H7 (cell line): ENCODE data around the gene GRB2. TPM values are rescaled to one million over a fixed set of nuclear protein-coding genes. Genes with fewer than 3 reads are reported as not detected.
A peak's percentile ranks its signal among the peaks of the same experiment; 100 is the strongest.
"Not testable (repeated sequence)": the region's sequence is repeated elsewhere in the genome, so short reads cannot be mapped to it uniquely, and the experiment has no call there.

Experiments used
- DNase-seq: peaks from one replicate; pipeline ENCODE4 v3.0.0; 2012
- H3K27me3 ChIP-seq: 2 replicates; pipeline ENCODE4 v1.6.0; 2011; ENCODE audit warnings: mild to moderate bottlenecking, low read length; ENCODE audit not compliant: control insufficient read depth, insufficient read depth
- H3K36me3 ChIP-seq: replicated peaks from 2 replicates; pipeline ENCODE4 v1.5.1; 2011; ENCODE audit warnings: low read length; ENCODE audit not compliant: control insufficient read depth, insufficient read depth
- H3K4me3 ChIP-seq: 2 replicates; pipeline ENCODE4 v1.5.1; 2011; ENCODE audit warnings: low read depth, mild to moderate bottlenecking, control low read depth, low read length, moderate library complexity; ENCODE audit not compliant: insufficient read depth
- total RNA-seq: library from RNA; depleted of rRNA; stranded (reverse); fragments of >200 nt; shearing (Covaris generic); gene quantifications from 2 replicates; pipeline ENCODE4 v1.2.3, GENCODE V29; 2014

Gene GRB2
- total RNA-seq, 1 experiment from 2014 or later: 98.7 TPM

- no peaks in the 10 kb centered on the region for H3K27me3 ChIP-seq
- DNase-seq: no peak
- H3K4me3 ChIP-seq: no peak overlapping the region
- no peaks in the 10 kb centered on the region for H3K36me3 ChIP-seq
These were observed 40.2 kb downstream of the GRB2 start for GRCh38 chr17:75365009-75365930.

- Histone ChIP-seq H3K36me3 (no peaks in the 10 kb centered on the region), H3K4me3 (no peak overlapping the region), H3K27me3 (no peaks in the 10 kb centered on the region)
- no peak for DNase-seq
These were observed 41.4 kb downstream of the GRB2 start for GRCh38 chr17:75364078-75364477.

- no peaks in the 10 kb centered on the region for H3K36me3 ChIP-seq
These were observed 43.5 kb downstream of the GRB2 start for GRCh38 chr17:75361996-75362395.

DNA sequence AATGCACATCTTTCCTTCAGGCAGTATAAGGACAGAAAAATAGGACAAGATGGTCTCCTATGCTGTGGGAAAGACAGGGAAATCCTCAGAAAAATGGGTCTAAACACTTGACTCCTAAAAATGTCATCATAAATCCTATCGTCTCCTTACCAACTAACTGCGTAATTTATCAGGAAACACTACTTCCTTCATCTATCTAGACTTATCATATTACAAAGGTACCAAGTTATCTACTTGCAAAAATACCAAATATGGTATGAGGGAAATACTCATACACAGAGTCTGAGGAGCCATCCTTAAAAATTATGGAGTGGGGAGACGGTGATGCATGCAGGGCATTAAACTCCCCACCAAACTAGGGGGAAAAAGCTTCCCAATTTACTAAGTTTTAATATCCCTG, 44.1 kb downstream of the GRB2 start:
- no peak for DNase-seq
- Histone ChIP-seq H3K36me3 (no peaks in the 10 kb centered on the region), H3K4me3 (no peak overlapping the region), H3K27me3 (no peaks in the 10 kb centered on the region)

More at GRCh38 chr17:75361996-75362395, 43.5 kb downstream of the GRB2 start:
- H3K4me3 ChIP-seq: no peak overlapping the region
- no peak for DNase-seq
- H3K27me3 ChIP-seq: no peaks in the 10 kb centered on the region

GRCh38 chr17:75356260-75356937, 49.1 kb downstream of the GRB2 start:
- H3K4me3 ChIP-seq: no peak overlapping the region
- no peak for DNase-seq
- H3K36me3 ChIP-seq: no peaks in the 10 kb centered on the region
- no peaks in the 10 kb centered on the region for H3K27me3 ChIP-seq

- DNase-seq: no peak
- H3K4me3 ChIP-seq: no peak overlapping the region
- H3K36me3 ChIP-seq: no peaks in the 10 kb centered on the region
- no peaks in the 10 kb centered on the region for H3K27me3 ChIP-seq
These were observed 52.3 kb downstream of the GRB2 start for GRCh38 chr17:75353176-75353575.

- no peaks in the 10 kb centered on the region for H3K36me3 ChIP-seq
- no peak overlapping the region for H3K4me3 ChIP-seq
- H3K27me3 ChIP-seq: no peaks in the 10 kb centered on the region
- DNase-seq: peak; percentile 68
These were observed 53.4 kb downstream of the GRB2 start for GRCh38 chr17:75352079-75352569.

DNA sequence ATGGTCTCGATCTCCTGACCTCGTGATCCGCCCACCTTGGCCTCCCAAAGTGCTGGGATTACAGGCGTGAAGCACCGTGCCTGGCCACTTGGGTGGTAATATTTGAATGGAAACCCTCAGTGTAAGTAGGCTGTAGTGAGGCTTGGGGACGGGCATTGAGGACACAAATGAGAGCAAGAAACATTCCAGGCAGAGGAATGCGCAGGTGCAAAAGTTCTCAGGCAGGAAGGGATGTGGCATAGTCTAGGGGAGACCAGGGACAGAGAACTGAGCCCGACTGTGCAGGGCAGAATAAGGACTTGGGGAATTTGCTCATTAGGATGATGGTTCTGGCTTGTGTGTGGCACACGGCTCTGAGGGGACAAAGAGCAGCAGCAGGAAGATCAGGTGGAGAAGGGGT, 54.8 kb downstream of the GRB2 start:
- H3K36me3 ChIP-seq: no peaks in the 10 kb centered on the region
- DNase-seq: peak; percentile 21
- H3K4me3 ChIP-seq: no peak overlapping the region
- H3K27me3 ChIP-seq: no peaks in the 10 kb centered on the region

- Histone ChIP-seq H3K36me3 (no peaks in the 10 kb centered on the region), H3K27me3 (no peaks in the 10 kb centered on the region), H3K4me3 (no peak overlapping the region)
- no peak for DNase-seq
These were observed 55.4 kb downstream of the GRB2 start for GRCh38 chr17:75350029-75350428.

- H3K36me3 ChIP-seq: no peaks in the 10 kb centered on the region
- no peak overlapping the region for H3K4me3 ChIP-seq
- H3K27me3 ChIP-seq: no peaks in the 10 kb centered on the region
- DNase-seq: no peak
These were observed 55.9 kb downstream of the GRB2 start for GRCh38 chr17:75349589-75349988.

DNA sequence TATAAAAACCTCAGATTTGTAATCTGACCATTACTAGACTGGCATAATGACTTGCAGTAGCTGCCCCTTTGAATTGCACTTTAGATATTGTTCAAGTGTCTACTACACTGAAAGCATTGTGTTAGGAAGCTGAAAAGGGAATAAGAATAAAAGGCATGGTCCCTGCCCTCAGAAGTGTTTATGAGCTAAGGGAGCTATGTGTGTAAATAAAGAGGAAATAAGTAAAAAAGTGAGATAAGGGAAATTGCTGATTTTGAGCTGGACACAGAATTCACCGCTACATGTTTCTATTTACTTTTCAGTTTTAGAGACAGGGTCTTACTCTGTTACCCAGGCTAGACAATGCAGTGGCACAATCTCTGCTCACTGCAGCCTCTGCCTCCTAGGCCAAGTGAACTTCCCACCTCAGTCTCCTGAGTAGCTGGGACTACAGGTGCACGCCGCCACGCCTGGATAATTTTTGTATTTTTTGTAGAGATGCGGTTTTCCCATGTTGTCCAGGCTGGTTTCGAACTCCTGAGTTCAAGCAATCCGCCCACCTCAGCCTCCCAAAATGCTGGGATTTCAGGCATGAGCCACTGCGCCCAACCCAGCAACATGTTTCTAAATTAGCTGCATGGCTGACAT, 57.0 kb downstream of the GRB2 start:
- no peaks in the 10 kb centered on the region for H3K36me3 ChIP-seq
- H3K4me3 ChIP-seq: no peak overlapping the region
- no peaks in the 10 kb centered on the region for H3K27me3 ChIP-seq
- DNase-seq: no peak

- peak; percentile 52 for DNase-seq
- no peak overlapping the region for H3K4me3 ChIP-seq
- no peaks in the 10 kb centered on the region for H3K27me3 ChIP-seq
- no peaks in the 10 kb centered on the region for H3K36me3 ChIP-seq
These were observed 58.6 kb downstream of the GRB2 start for GRCh38 chr17:75346906-75347305.

GRCh38 chr17:75346368-75346767, 59.1 kb downstream of the GRB2 start:
- not testable (repeated sequence) for H3K27me3 ChIP-seq, H3K36me3 ChIP-seq, DNase-seq, H3K4me3 ChIP-seq

- no peaks in the 10 kb centered on the region for H3K27me3 ChIP-seq
- peak; percentile 59 for DNase-seq
- H3K36me3 ChIP-seq: no peaks in the 10 kb centered on the region
- H3K4me3 ChIP-seq: peak overlapping the region; percentile 0; the same call in 1 of the 2 replicates
These were observed 59.8 kb downstream of the GRB2 start for GRCh38 chr17:75345514-75346167.
